Endothelial cell (in vitro differentiated cells): ENCODE results near the gene WWP2. TPM values are rescaled to one million over a fixed set of nuclear protein-coding genes. Genes with fewer than 3 reads are reported as not detected.

ENCODE experiments used
- DNase-seq: peaks from one replicate; pipeline ENCODE4 v3.0.0; 2021; ENCODE audit warnings: low spot score
- H3K27ac Mint-ChIP-seq: one replicate; pipeline ENCODE4 v1.8.0; 2021; ENCODE audit warnings: mixed read lengths, inconsistent platforms; ENCODE audit not compliant: unreplicated experiment
- H3K27me3 Mint-ChIP-seq: one replicate; pipeline ENCODE4 v1.8.0; 2021; ENCODE audit warnings: mild to moderate bottlenecking, moderate library complexity, mixed read lengths, inconsistent platforms; ENCODE audit not compliant: unreplicated experiment
- H3K36me3 Mint-ChIP-seq: one replicate; pipeline ENCODE4 v1.8.0; 2021; ENCODE audit warnings: mild to moderate bottlenecking, low read depth, mixed read lengths, inconsistent platforms; ENCODE audit not compliant: unreplicated experiment
- H3K4me1 Mint-ChIP-seq: one replicate; pipeline ENCODE4 v1.8.0; 2021; ENCODE audit warnings: mild to moderate bottlenecking, mixed read lengths, inconsistent platforms; ENCODE audit not compliant: unreplicated experiment
- H3K4me3 Mint-ChIP-seq: one replicate; pipeline ENCODE4 v1.8.0; 2021; ENCODE audit warnings: mild to moderate bottlenecking, mixed read lengths, inconsistent platforms; ENCODE audit not compliant: unreplicated experiment
- H3K9me3 Mint-ChIP-seq: one replicate; pipeline ENCODE4 v1.8.0; 2021; ENCODE audit warnings: mixed read lengths, inconsistent platforms; ENCODE audit not compliant: unreplicated experiment
- CTCF ChIP-seq: fragments of 200-600 bp; sonication (generic); IDR thresholded peaks from one replicate; pipeline ENCODE4 v1.5.0; 2021; ENCODE audit warnings: antibody characterized with exemption; ENCODE audit not compliant: unreplicated experiment
- total RNA-seq: library from RNA; stranded (reverse); fragmentation: NEBNext Ultra II Directional; extraction: Animal tissue kit (Norgen Biotek cat#: 25700); gene quantifications from one replicate; pipeline ENCODE4 v1.2.1, GENCODE V29; 2021; ENCODE audit not compliant: unreplicated experiment

Gene WWP2
- total RNA-seq, 1 donor from 2014 or later: 35.3 TPM

GRCh38 chr16:69871708-69872107 lies 109.6 kb downstream of the WWP2 start:
- H3K4me1 Mint-ChIP-seq: no peaks in the 10 kb centered on the region
- peaks cover 17% of the 10 kb centered on the region for H3K36me3 Mint-ChIP-seq
- no peak overlapping the region for H3K27ac Mint-ChIP-seq
- no peaks in the 10 kb centered on the region for H3K9me3 Mint-ChIP-seq
- no peak for DNase-seq
- TF ChIP-seq CTCF: no peak
- no peak overlapping the region for H3K4me3 Mint-ChIP-seq
- no peaks in the 10 kb centered on the region for H3K27me3 Mint-ChIP-seq

GRCh38 chr16:69872888-69873287 lies 110.8 kb downstream of the WWP2 start:
- Mint-ChIP-seq H3K4me1 (no peaks in the 10 kb centered on the region), H3K36me3 (peaks cover 25% of the 10 kb centered on the region), H3K27me3 (no peaks in the 10 kb centered on the region), H3K9me3 (no peaks in the 10 kb centered on the region), H3K4me3 (no peak overlapping the region), H3K27ac (no peak overlapping the region)
- no peak for TF ChIP-seq CTCF
- DNase-seq: no peak

GRCh38 chr16:69873783-69874182 lies 111.7 kb downstream of the WWP2 start:
- Mint-ChIP-seq H3K27me3 (no peaks in the 10 kb centered on the region), H3K4me1 (no peaks in the 10 kb centered on the region), H3K9me3 (no peaks in the 10 kb centered on the region), H3K27ac (no peak overlapping the region), H3K36me3 (peaks cover 25% of the 10 kb centered on the region), H3K4me3 (no peak overlapping the region)
- no peak for TF ChIP-seq CTCF
- no peak for DNase-seq

- DNase-seq: no peak
- H3K4me3 Mint-ChIP-seq: no peak overlapping the region
- H3K27ac Mint-ChIP-seq: no peak overlapping the region
- no peaks in the 10 kb centered on the region for H3K9me3 Mint-ChIP-seq
- peaks cover 25% of the 10 kb centered on the region for H3K36me3 Mint-ChIP-seq
- no peak for TF ChIP-seq CTCF
- no peaks in the 10 kb centered on the region for H3K4me1 Mint-ChIP-seq
- no peaks in the 10 kb centered on the region for H3K27me3 Mint-ChIP-seq
These were observed 112.1 kb downstream of the WWP2 start for GRCh38 chr16:69874271-69874670.

GRCh38 chr16:69880640-69881133 lies 118.6 kb downstream of the WWP2 start:
- H3K27ac Mint-ChIP-seq: no peak overlapping the region
- TF ChIP-seq CTCF: no peak
- DNase-seq: no peak
- peaks cover 20% of the 10 kb centered on the region for H3K36me3 Mint-ChIP-seq
- no peaks in the 10 kb centered on the region for H3K27me3 Mint-ChIP-seq
- no peaks in the 10 kb centered on the region for H3K4me1 Mint-ChIP-seq
- H3K9me3 Mint-ChIP-seq: no peaks in the 10 kb centered on the region
- no peak overlapping the region for H3K4me3 Mint-ChIP-seq
